Breast epithelium (tissue), 3 donors: ENCODE measurements around the gene RNLS.

ENCODE experiments used
- POLR2A ChIP-seq: fragments of 450-650 bp; IDR thresholded peaks from one replicate; pipeline ENCODE4 v1.6.1; 2016; ENCODE audit warnings: antibody characterized with exemption, mild to moderate bottlenecking, moderate library complexity
- POLR2AphosphoS5 ChIP-seq, 3 donors: sonication (generic); formaldehyde crosslinking; IDR thresholded peaks; one replicate each; pipeline ENCODE4 v1.6.1; 2017; ENCODE audit warnings: antibody characterized with exemption in 3 of 3
- TF ChIP-seq, protein P1 (sequence below), 3 donors: fragments of 450-650 bp; IDR thresholded peaks; one replicate each; pipeline ENCODE4 v1.5.1; 2016 to 2017; ENCODE audit warnings: antibody characterized with exemption in 3 of 3, mild to moderate bottlenecking in 3 of 3, moderate library complexity in 3 of 3

DNA sequence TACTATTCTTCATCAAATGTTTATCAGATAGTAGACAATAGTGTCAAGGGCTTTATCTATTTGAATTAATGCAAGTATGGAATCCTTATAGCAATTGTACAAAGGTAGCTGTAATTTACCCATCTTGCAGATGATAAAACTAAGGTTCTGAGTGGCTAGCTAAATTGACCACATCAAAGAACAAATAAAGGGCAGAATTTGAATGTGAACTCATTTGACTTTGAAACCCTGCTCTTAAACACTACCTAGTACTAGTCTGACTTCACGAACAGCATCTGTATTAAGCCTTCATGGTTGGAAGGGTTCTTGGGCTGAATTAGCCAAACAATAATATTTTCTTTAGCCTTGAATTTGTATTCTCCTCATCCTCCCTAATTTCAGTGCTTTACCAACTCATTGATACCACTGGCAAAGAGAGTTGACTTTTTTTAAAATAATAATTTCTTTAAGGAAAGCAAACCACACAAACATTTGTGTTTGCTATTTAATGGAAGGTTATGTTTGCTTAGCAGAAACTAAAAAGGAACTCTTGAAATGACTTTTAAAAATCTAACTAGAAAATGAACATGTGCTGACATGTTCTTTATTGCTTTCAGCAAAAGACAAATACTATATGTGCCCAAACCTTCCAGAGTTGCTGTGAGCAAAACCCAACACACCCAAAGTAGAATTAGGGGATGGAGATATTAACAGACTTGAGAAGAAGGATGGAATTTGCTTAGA, 322.6 kb downstream of the RNLS start:
- TF ChIP-seq POLR2A, result no peak
- TF ChIP-seq, protein P1, sequence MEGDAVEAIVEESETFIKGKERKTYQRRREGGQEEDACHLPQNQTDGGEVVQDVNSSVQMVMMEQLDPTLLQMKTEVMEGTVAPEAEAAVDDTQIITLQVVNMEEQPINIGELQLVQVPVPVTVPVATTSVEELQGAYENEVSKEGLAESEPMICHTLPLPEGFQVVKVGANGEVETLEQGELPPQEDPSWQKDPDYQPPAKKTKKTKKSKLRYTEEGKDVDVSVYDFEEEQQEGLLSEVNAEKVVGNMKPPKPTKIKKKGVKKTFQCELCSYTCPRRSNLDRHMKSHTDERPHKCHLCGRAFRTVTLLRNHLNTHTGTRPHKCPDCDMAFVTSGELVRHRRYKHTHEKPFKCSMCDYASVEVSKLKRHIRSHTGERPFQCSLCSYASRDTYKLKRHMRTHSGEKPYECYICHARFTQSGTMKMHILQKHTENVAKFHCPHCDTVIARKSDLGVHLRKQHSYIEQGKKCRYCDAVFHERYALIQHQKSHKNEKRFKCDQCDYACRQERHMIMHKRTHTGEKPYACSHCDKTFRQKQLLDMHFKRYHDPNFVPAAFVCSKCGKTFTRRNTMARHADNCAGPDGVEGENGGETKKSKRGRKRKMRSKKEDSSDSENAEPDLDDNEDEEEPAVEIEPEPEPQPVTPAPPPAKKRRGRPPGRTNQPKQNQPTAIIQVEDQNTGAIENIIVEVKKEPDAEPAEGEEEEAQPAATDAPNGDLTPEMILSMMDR (IDR thresholded peaks at IDR 0.05), result no peak
- no peak for TF ChIP-seq POLR2AphosphoS5 (IDR thresholded peaks at IDR 0.05)
